Caco-2 (cell line): ENCODE results near the gene DHRSX. TPM values are rescaled to one million over a fixed set of nuclear protein-coding genes. Genes with fewer than 3 reads are reported as not detected.
"Not testable (repeated sequence)": the region's sequence is repeated elsewhere in the genome, so short reads cannot be mapped to it uniquely, and the experiment has no call there.

Source experiments
- BruUV-seq: library from RNA; stranded (reverse); fragments of 400-500 nt; replicated peaks from 2 replicates; lab custom pipeline; 2021; lab: Mats Ljungman, UMichigan
- CTCF ChIA-PET: fragments of 300-600 bp; sonication (Branson Sonifier 250); formaldehyde crosslinking; loops from one replicate; lab custom pipeline; 2022; ENCODE audit warnings: antibody characterized with exemption; lab: Charles Lee
- POLR2A ChIA-PET: fragments of 300-600 bp; sonication (Branson Sonifier 250); formaldehyde crosslinking; loops from one replicate; lab custom pipeline; 2022; ENCODE audit warnings: antibody characterized with exemption; lab: Charles Lee
- DNase-seq, 2 experiments: peaks; one replicate each; pipeline versions ENCODE4 v3.0.0 to v3.0.0-alpha.2; 2020 to 2022
- H3K27me3 ChIP-seq: replicated peaks from 2 replicates; pipeline ENCODE4 v1.6.0; 2011; ENCODE audit warnings: low read length; ENCODE audit not compliant: control insufficient read depth, insufficient read depth
- H3K36me3 ChIP-seq: 2 replicates; pipeline ENCODE4 v1.5.1; 2011; ENCODE audit warnings: low read length; ENCODE audit not compliant: control insufficient read depth, insufficient read depth
- H3K4me1 ChIP-seq: fragments of 250-450 bp; sonication (Bioruptor Pico); 2 replicates; pipeline ENCODE4 v1.5.1; 2020; ENCODE audit warnings: mild to moderate bottlenecking
- H3K4me3 ChIP-seq: 2 replicates; pipeline ENCODE4 v1.5.1; 2011; ENCODE audit warnings: low read depth, mild to moderate bottlenecking, control low read depth, low read length
- H3K9me3 ChIP-seq: fragments of 250-450 bp; sonication (Bioruptor Pico); 2 replicates; pipeline ENCODE4 v1.5.1; 2020; ENCODE audit warnings: mild to moderate bottlenecking, moderate library complexity
- H3K27ac Mint-ChIP-seq: one replicate; pipeline ENCODE4 v1.8.0; 2022; ENCODE audit warnings: mixed read lengths; ENCODE audit not compliant: unreplicated experiment
- H3K27me3 Mint-ChIP-seq: one replicate; pipeline ENCODE4 v1.8.0; 2022; ENCODE audit warnings: mixed read lengths; ENCODE audit not compliant: insufficient read depth, unreplicated experiment
- H3K36me3 Mint-ChIP-seq: one replicate; pipeline ENCODE4 v1.8.0; 2022; ENCODE audit warnings: mild to moderate bottlenecking, mixed read lengths; ENCODE audit not compliant: insufficient read depth, unreplicated experiment
- H3K4me1 Mint-ChIP-seq: one replicate; pipeline ENCODE4 v1.8.0; 2022; ENCODE audit warnings: low read depth, mixed read lengths; ENCODE audit not compliant: unreplicated experiment
- H3K4me3 Mint-ChIP-seq: one replicate; pipeline ENCODE4 v1.8.0; 2022; ENCODE audit warnings: mild to moderate bottlenecking, moderate library complexity, mixed read lengths; ENCODE audit not compliant: unreplicated experiment
- H3K9me3 Mint-ChIP-seq: one replicate; pipeline ENCODE4 v1.8.0; 2022; ENCODE audit warnings: mixed read lengths; ENCODE audit not compliant: unreplicated experiment
- CTCF ChIP-seq, 2 experiments: fragments of 200-600 bp in 1 of 2; IDR thresholded peaks; 1 replicate in 1 of 2; 2 replicates in 1 of 2; pipeline versions ENCODE4 v1.5.1 to v1.8.0; 2011 to 2022; ENCODE audit warnings: antibody characterized with exemption in 1 of 2, control low read depth in 1 of 2, inconsistent platforms in 1 of 2, low read depth in 1 of 2, low read length in 1 of 2, mild to moderate bottlenecking in 1 of 2, moderate library complexity in 1 of 2; ENCODE audit not compliant: insufficient read depth in 1 of 2, severe bottlenecking in 1 of 2, unreplicated experiment in 1 of 2
- intact Hi-C: fragments of 100-400 bp; cut with micrococcal nuclease; formaldehyde crosslinking; loops from one replicate; pipeline ENCODE4 v1.10.0; 2022; ENCODE audit not compliant: unreplicated experiment
- total RNA-seq: library from RNA; stranded (reverse); gene quantifications from 2 replicates; pipeline ENCODE4 v1.2.3, GENCODE V29; 2022

DHRSX gene
- total RNA-seq, 1 experiment from 2014 or later = 64.1 TPM

DNA sequence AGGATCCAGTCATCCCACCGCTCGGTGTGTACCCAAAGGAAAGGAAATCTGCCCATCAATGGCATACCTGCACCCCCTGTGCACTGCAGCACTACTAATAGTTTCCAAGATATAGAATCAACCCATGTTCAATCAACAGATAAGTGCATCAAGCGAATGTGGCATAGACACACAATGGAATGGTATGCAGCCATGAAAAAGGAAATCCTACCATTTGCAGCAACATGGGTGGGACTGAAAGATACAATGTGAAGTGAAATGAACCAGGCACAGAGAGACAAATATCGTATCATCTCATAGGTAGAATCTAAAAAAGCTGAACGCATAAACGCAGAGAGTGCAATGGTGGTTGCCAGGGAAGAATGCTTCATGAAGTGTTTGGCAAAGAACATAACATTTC is 42.5 kb downstream of the DHRSX start:
- no peak for TF ChIP-seq CTCF (IDR thresholded peaks at IDR 0.05; ENCODE audit: insufficient read depth in 1 of 2, low read depth in 1 of 2, low read length in 1 of 2, severe bottlenecking in 1 of 2, unreplicated experiment in 1 of 2)
- BruUV-seq = no TSS peak
- no peaks in the 10 kb centered on the region for H3K4me1 ChIP-seq
- H3K4me1 Mint-ChIP-seq = peaks cover 9% of the 10 kb centered on the region
- ChIA-PET POLR2A (no interaction called here), CTCF (no interaction called here)
- H3K27me3 ChIP-seq = no peaks in the 10 kb centered on the region
- no peak overlapping the region for H3K27ac Mint-ChIP-seq
- no peaks in the 10 kb centered on the region for H3K27me3 Mint-ChIP-seq
- no peak overlapping the region for H3K4me3 ChIP-seq
- DNase-seq = no peak
- peaks cover 9% of the 10 kb centered on the region for H3K9me3 Mint-ChIP-seq
- H3K4me3 Mint-ChIP-seq = no peak overlapping the region
- peaks cover 20% of the 10 kb centered on the region for H3K36me3 Mint-ChIP-seq
- no peaks in the 10 kb centered on the region for H3K9me3 ChIP-seq
- intact Hi-C loops = no loop called here
- H3K36me3 ChIP-seq = no peaks in the 10 kb centered on the region

GRCh38 chrX:2457289-2458133 is 43.3 kb downstream of the DHRSX start:
- intact Hi-C loops = no loop called here
- H3K27ac Mint-ChIP-seq = no peak overlapping the region

GRCh38 chrX:2456091-2456490 is 44.7 kb downstream of the DHRSX start:
- CTCF ChIA-PET, H3K4me3 Mint-ChIP-seq, H3K27me3 Mint-ChIP-seq, H3K36me3 ChIP-seq, BruUV-seq, H3K9me3 ChIP-seq, H3K27ac Mint-ChIP-seq, H3K27me3 ChIP-seq, H3K4me3 ChIP-seq, intact Hi-C loops, POLR2A ChIA-PET, DNase-seq, H3K4me1 ChIP-seq: not testable (repeated sequence)
- H3K4me1 Mint-ChIP-seq = peaks cover 15% of the 10 kb centered on the region
- peaks cover 17% of the 10 kb centered on the region for H3K9me3 Mint-ChIP-seq
- peaks cover 34% of the 10 kb centered on the region for H3K36me3 Mint-ChIP-seq

More at GRCh38 chrX:2457289-2458133, 43.3 kb downstream of the DHRSX start:
- peak in 1 of 2 experiments; percentile 47 for DNase-seq
- Histone ChIP-seq H3K36me3 (no peaks in the 10 kb centered on the region), H3K4me3 (no peak overlapping the region), H3K9me3 (no peaks in the 10 kb centered on the region), H3K4me1 (no peaks in the 10 kb centered on the region), H3K27me3 (no peaks in the 10 kb centered on the region)
- POLR2A ChIA-PET = no interaction called here
- CTCF ChIA-PET = no interaction called here
- Mint-ChIP-seq H3K4me1 (peaks cover 7% of the 10 kb centered on the region), H3K9me3 (peaks cover 16% of the 10 kb centered on the region), H3K27me3 (no peaks in the 10 kb centered on the region), H3K4me3 (no peak overlapping the region), H3K36me3 (peaks cover 28% of the 10 kb centered on the region)
- no peak for TF ChIP-seq CTCF (IDR thresholded peaks at IDR 0.05; ENCODE audit: insufficient read depth in 1 of 2, low read depth in 1 of 2, low read length in 1 of 2, severe bottlenecking in 1 of 2, unreplicated experiment in 1 of 2)
- no TSS peak for BruUV-seq

DNA sequence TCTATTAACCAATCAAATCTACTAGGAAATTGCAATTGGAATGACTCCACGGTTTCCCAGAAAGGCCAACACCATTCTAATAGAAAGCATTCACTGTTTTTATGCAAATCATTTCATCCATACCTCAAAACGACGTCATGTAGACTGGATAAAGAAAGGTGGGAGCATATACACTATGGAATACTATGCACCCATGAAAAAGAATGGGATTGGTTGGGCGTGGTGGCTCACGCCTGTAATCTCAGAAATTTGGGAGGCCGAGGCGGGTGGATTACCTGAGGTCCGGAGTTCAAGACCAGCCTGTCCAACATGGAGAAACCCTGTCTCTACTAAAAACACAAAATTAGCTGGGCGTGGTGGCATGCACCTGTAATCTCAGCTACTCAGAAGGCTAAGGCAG is 46.2 kb downstream of the DHRSX start:
- H3K27me3 Mint-ChIP-seq, intact Hi-C loops: not testable (repeated sequence)
- peaks cover 17% of the 10 kb centered on the region for H3K9me3 Mint-ChIP-seq

More for the DNA sequence above, 46.2 kb downstream of the DHRSX start:
- H3K4me3 Mint-ChIP-seq, CTCF ChIA-PET, H3K36me3 ChIP-seq, BruUV-seq, H3K27ac Mint-ChIP-seq, H3K4me1 ChIP-seq, H3K4me3 ChIP-seq, POLR2A ChIA-PET, H3K27me3 ChIP-seq, DNase-seq, H3K9me3 ChIP-seq: not testable (repeated sequence)
- H3K4me1 Mint-ChIP-seq = peaks cover 16% of the 10 kb centered on the region
- H3K36me3 Mint-ChIP-seq = peaks cover 35% of the 10 kb centered on the region
